Esophagus squamous epithelium (tissue), 4 donors: Measurements from ENCODE around the gene ACTL6A.
A peak's percentile ranks its signal among the peaks of the same experiment; 100 is the strongest.

Source experiments
- POLR2A ChIP-seq, 4 donors: fragments of 450-650 bp; IDR thresholded peaks; one replicate each; pipeline ENCODE4 v1.6.1; 2017; ENCODE audit warnings: antibody characterized with exemption in 4 of 4, mild to moderate bottlenecking in 4 of 4, moderate library complexity in 3 of 4
- TF ChIP-seq, protein P1 (sequence below), 6 experiments: fragments of 450-650 bp in 4 of 6; fragments of 200-600 bp in 2 of 6; sonication (generic) in 2 of 6; IDR thresholded peaks; one replicate each; pipeline ENCODE4 v1.5.1; 2016 to 2019; ENCODE audit warnings: antibody characterized with exemption in 6 of 6, mild to moderate bottlenecking in 4 of 6, moderate library complexity in 4 of 6

DNA sequence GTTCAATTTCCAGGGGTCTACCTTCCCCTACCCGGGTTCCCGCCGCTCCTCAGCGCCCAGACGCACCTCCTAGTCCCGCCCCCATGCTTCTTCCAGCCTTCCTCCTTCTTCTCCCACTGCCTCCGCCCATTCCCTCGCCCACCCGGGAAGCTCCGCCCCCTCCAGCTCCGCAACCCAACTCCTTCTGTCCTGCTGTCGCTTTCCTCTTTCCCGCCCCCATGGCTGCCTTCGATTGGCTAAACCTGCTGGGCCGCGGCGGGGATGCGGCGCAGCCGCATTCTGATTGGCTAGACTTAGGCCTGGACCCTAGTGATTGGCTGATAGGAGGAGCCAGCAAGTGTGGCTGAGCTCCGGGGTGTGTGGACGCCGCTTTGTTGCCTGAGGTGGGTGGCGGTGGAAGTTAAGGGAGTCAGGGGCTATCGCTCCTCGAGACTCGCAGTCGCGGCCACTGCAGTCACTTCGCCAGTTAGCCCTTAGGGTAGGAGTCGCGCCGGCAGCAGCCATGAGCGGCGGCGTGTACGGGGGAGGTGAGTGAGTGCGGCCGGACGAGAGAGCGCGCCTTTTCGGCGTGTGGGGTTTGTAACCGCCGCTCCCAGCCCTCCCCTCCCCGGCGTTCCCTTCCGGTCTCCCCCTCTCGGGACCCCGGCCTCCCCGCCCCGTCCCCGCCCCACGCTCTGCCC is at the start of gene ACTL6A:
- TF ChIP-seq, protein P1, sequence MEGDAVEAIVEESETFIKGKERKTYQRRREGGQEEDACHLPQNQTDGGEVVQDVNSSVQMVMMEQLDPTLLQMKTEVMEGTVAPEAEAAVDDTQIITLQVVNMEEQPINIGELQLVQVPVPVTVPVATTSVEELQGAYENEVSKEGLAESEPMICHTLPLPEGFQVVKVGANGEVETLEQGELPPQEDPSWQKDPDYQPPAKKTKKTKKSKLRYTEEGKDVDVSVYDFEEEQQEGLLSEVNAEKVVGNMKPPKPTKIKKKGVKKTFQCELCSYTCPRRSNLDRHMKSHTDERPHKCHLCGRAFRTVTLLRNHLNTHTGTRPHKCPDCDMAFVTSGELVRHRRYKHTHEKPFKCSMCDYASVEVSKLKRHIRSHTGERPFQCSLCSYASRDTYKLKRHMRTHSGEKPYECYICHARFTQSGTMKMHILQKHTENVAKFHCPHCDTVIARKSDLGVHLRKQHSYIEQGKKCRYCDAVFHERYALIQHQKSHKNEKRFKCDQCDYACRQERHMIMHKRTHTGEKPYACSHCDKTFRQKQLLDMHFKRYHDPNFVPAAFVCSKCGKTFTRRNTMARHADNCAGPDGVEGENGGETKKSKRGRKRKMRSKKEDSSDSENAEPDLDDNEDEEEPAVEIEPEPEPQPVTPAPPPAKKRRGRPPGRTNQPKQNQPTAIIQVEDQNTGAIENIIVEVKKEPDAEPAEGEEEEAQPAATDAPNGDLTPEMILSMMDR (IDR thresholded peaks at IDR 0.05): no peak
- TF ChIP-seq POLR2A (IDR thresholded peaks at IDR 0.05): peak in 3 of 4 donors; percentile 36 to 71 (median 49)
